Fibroblast of peridontal ligament (primary cell): ENCODE measurements around the gene SLC49A4.

Experiments used
- DNase-seq: peaks from one replicate; pipeline ENCODE4 v3.0.0-alpha.2; 2010; ENCODE audit errors: extremely low read depth

SLC49A4 gene

GRCh38 chr3:122929188-122930062 lies 134.6 kb downstream of the SLC49A4 start:
- no peak for DNase-seq

- no peak for DNase-seq
Measured at GRCh38 chr3:122930063-122930997, 135.5 kb downstream of the SLC49A4 start.
